Stomach (tissue), 9 donors: Measurements from ENCODE around the gene HS6ST3. TPM values are rescaled to one million over a fixed set of nuclear protein-coding genes. Genes with fewer than 3 reads are reported as not detected.
A peak's percentile ranks its signal among the peaks of the same experiment; 100 is the strongest.

Experiments used
- DNase-seq, 2 donors: peaks; one replicate each; pipeline versions ENCODE4 v3.0.0 to v3.0.0-alpha.2; 2013 to 2019
- H3K27ac ChIP-seq, 5 donors: fragments of 200-600 bp in 4 of 5; sonication (generic) in 4 of 5; one replicate each; pipeline ENCODE4 v1.5.1; 2013 to 2019; ENCODE audit warnings: mild to moderate bottlenecking in 1 of 5, moderate library complexity in 1 of 5
- H3K27me3 ChIP-seq, 3 donors: fragments of 200-600 bp; sonication (generic); one replicate each; pipeline ENCODE4 v1.5.1; 2017 to 2019; ENCODE audit warnings: mixed run types in 1 of 3
- H3K36me3 ChIP-seq, 4 donors: fragments of 200-600 bp; sonication (generic); 1 replicate in 3 of 4; 2 replicates in 1 of 4; pipeline ENCODE4 v1.5.1; 2016 to 2019
- H3K4me1 ChIP-seq, 4 donors: fragments of 200-600 bp; sonication (generic); one replicate each; pipeline ENCODE4 v1.5.1; 2016 to 2019
- H3K4me3 ChIP-seq, 4 donors: fragments of 200-600 bp; sonication (generic) in 3 of 4; one replicate each; pipeline ENCODE4 v1.5.1; 2016 to 2019; ENCODE audit warnings: mild to moderate bottlenecking in 1 of 4
- H3K9me3 ChIP-seq, 4 donors: fragments of 200-600 bp; sonication (generic); one replicate each; pipeline ENCODE4 v1.5.1; 2016 to 2019
- EP300 ChIP-seq: sonication (generic); formaldehyde crosslinking; IDR thresholded peaks from one replicate; pipeline ENCODE4 v1.6.1; 2017; ENCODE audit warnings: antibody characterized with exemption
- POLR2A ChIP-seq, 4 donors: fragments of 450-650 bp; IDR thresholded peaks; one replicate each; pipeline ENCODE4 v1.6.1; 2016; ENCODE audit warnings: antibody characterized with exemption in 4 of 4, control low read depth in 2 of 4, mild to moderate bottlenecking in 1 of 4, moderate library complexity in 1 of 4
- POLR2AphosphoS5 ChIP-seq, 3 donors: sonication (generic); formaldehyde crosslinking; IDR thresholded peaks; one replicate each; pipeline ENCODE4 v1.6.1; 2016; ENCODE audit warnings: antibody characterized with exemption in 3 of 3
- WGBS, 5 donors: extraction: QIAGEN DNeasy Blood & Tissue Kit in 3 of 5; methylation state at CpG; one replicate each; pipeline versions ENCODE4 v1.1.5 to v1.1.7; 2013 to 2018; 5-methylcytosine and 5-hydroxymethylcytosine counted together
- intact Hi-C: fragments of 100-400 bp; cut with DNase I; formaldehyde crosslinking; loops from one replicate; pipeline ENCODE4 v1.15.1; 2023; ENCODE audit warnings: low total_unique reads
- polyA plus RNA-seq, 3 donors: library from polyadenylated mRNA; stranded (reverse); fragments of 200-250 nt; gene quantifications; one replicate each; pipeline ENCODE4 v1.2.3, GENCODE V29; 2013
- total RNA-seq, 5 donors: library from RNA; depleted of rRNA; stranded (reverse); fragments of >200 nt; gene quantifications; one replicate each; pipeline versions ENCODE4 v1.1.0 to v1.2.3, GENCODE V29; 2014 to 2016
- TF ChIP-seq, protein P1 (sequence below), 7 experiments: fragments of 450-650 bp in 4 of 7; fragments of 200-600 bp in 3 of 7; sonication (generic) in 3 of 7; IDR thresholded peaks; one replicate each; pipeline ENCODE4 v1.5.1; 2016 to 2019; ENCODE audit warnings: antibody characterized with exemption in 7 of 7, control low read depth in 2 of 7, mild to moderate bottlenecking in 1 of 7
- donor health status: healthy with polysubstance abuse.
- donor health status: Bipolar disorder and iron deficiency.
- donor health status: healthy.

HS6ST3 gene
- total and polyA plus RNA-seq, 8 donors, result 0.15 to 4.0 (median 0.75) TPM; not detected in 1

- Histone ChIP-seq H3K27ac (no peak overlapping the region), H3K9me3 (no peaks in the 10 kb centered on the region), H3K4me3 (no peak overlapping the region), H3K4me1 (peaks cover 0 to 18% (median 3%) of the 10 kb centered on the region in 4 donors), H3K36me3 (no peaks in the 10 kb centered on the region), H3K27me3 (no peaks in the 10 kb centered on the region)
- DNase-seq, result no peak
- 72 to 85% (median 82%) methylated on average over 3 of the region's 3 CpGs for WGBS, 5 donors
- TF ChIP-seq, protein P1, sequence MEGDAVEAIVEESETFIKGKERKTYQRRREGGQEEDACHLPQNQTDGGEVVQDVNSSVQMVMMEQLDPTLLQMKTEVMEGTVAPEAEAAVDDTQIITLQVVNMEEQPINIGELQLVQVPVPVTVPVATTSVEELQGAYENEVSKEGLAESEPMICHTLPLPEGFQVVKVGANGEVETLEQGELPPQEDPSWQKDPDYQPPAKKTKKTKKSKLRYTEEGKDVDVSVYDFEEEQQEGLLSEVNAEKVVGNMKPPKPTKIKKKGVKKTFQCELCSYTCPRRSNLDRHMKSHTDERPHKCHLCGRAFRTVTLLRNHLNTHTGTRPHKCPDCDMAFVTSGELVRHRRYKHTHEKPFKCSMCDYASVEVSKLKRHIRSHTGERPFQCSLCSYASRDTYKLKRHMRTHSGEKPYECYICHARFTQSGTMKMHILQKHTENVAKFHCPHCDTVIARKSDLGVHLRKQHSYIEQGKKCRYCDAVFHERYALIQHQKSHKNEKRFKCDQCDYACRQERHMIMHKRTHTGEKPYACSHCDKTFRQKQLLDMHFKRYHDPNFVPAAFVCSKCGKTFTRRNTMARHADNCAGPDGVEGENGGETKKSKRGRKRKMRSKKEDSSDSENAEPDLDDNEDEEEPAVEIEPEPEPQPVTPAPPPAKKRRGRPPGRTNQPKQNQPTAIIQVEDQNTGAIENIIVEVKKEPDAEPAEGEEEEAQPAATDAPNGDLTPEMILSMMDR (IDR thresholded peaks at IDR 0.05), result no peak
- no peak for TF ChIP-seq EP300
- no peak for TF ChIP-seq POLR2A (IDR thresholded peaks at IDR 0.05)
- no peak for TF ChIP-seq POLR2AphosphoS5 (IDR thresholded peaks at IDR 0.05)
- intact Hi-C loops, result no loop called here
Measured at GRCh38 chr13:96783511-96783910, 693.6 kb downstream of the HS6ST3 start.

DNA sequence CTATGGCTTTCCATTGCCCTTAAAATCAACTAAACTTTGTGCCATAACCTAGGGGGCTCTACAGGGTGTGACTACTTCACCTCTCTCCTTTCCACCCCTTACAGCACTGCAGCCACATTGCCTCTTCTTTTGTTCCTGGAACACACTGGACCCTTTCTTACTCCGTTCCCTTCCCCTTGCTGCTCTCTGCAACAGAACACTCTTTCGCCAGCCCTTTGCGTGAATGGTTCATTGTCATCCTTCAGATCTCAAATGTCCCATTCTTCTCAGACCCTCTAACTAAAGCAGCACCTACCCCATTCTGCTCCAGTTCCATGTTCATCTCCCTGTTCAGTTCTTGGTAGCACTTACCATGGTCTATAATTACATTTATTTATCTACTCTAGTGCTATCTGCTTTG is 696.1 kb downstream of the HS6ST3 start:
- intact Hi-C loops, result no loop called here

GRCh38 chr13:96792188-96792587 is 702.3 kb downstream of the HS6ST3 start:
- Histone ChIP-seq H3K36me3 (no peaks in the 10 kb centered on the region), H3K4me1 (no peaks in the 10 kb centered on the region), H3K9me3 (no peaks in the 10 kb centered on the region), H3K27ac (no peak overlapping the region), H3K4me3 (no peak overlapping the region), H3K27me3 (no peaks in the 10 kb centered on the region)
- TF ChIP-seq, protein P1 (IDR thresholded peaks at IDR 0.05), result no peak
- TF ChIP-seq POLR2AphosphoS5 (IDR thresholded peaks at IDR 0.05), result no peak
- no peak for TF ChIP-seq EP300
- TF ChIP-seq POLR2A (IDR thresholded peaks at IDR 0.05), result no peak
- 78 to 85% (median 83%) methylated on average over 3 of the region's 3 CpGs for WGBS, 5 donors
- DNase-seq, result no peak
- intact Hi-C loops, result no loop called here

More for the DNA sequence above, 696.1 kb downstream of the HS6ST3 start:
- Histone ChIP-seq H3K4me1 (peaks cover 0 to 18% (median 3%) of the 10 kb centered on the region in 4 donors), H3K9me3 (no peaks in the 10 kb centered on the region), H3K36me3 (no peaks in the 10 kb centered on the region), H3K27me3 (no peaks in the 10 kb centered on the region), H3K4me3 (no peak overlapping the region), H3K27ac (no peak overlapping the region)
- 91 to 97% (median 96%) methylated on average over 3 of the region's 3 CpGs for WGBS, 5 donors
- DNase-seq, result no peak
- no peak for TF ChIP-seq EP300
- TF ChIP-seq POLR2AphosphoS5 (IDR thresholded peaks at IDR 0.05), result no peak
- TF ChIP-seq POLR2A (IDR thresholded peaks at IDR 0.05), result no peak
- TF ChIP-seq, protein P1 (IDR thresholded peaks at IDR 0.05), result no peak

DNA sequence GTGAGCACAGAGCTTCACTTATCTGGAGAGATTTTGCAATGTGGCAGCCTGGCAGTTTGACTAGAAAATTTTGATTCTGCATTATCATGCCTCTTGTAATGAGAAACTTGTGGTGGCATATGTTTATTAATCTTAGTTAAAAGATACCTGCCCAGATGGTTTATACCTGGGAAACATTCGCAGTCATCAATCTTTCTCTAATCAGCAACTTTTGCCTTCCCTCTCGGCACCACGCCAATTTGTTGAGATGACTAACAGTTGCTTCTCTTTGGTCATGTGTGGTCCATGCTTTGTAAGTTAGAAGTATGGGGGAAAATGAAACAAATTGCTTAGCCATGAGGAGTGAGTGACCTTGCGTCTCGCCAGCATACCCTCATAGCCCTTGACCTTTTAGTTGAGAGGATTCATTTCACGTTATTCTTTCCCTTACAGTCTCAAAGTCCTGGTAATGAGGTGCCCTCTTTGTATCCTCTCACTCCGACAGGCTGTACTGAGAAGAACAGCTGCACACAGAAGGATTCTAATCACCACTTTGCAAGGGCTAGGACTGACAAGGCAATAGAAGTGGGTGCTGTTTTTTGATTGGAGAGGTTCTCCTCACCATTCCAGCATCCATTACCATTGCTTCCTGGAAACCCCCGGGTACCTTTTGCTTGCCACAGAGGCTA is 703.0 kb downstream of the HS6ST3 start:
- TF ChIP-seq EP300 (no peak), POLR2A (IDR thresholded peaks at IDR 0.05) (no peak), POLR2AphosphoS5 (IDR thresholded peaks at IDR 0.05) (no peak)
- TF ChIP-seq, protein P1 (IDR thresholded peaks at IDR 0.05), result no peak
- Histone ChIP-seq H3K27me3 (no peaks in the 10 kb centered on the region), H3K27ac (no peak overlapping the region), H3K4me3 (no peak overlapping the region), H3K36me3 (no peaks in the 10 kb centered on the region), H3K4me1 (no peaks in the 10 kb centered on the region), H3K9me3 (no peaks in the 10 kb centered on the region)
- intact Hi-C loops, result no loop called here
- DNase-seq, result peak in 1 of 2 donors; percentile 27
- WGBS, 5 donors, result 78 to 85% (median 81%) methylated on average over 8 of the region's 8 CpGs
